ENCODE measurements around the gene SCG2.

The SCG2 gene

GRCh38 chr2:223614534-223614933 is 12.4 kb upstream of the SCG2 start:
- ChIA-PET POLR2A (no interaction called here), CTCF (interaction anchor here (0.7 kb wide), 1 partner anchor 452 kb away, joined by 3 read pairs; no protein-coding TSS in a partner anchor)
- H3K9me3 ChIP-seq (ENCODE audit: control insufficient read depth, insufficient read depth, low read depth, low read length), result no peaks in the 10 kb centered on the region
- H3K4me1 ChIP-seq (ENCODE audit: control insufficient read depth, insufficient read depth, low read length), result peaks cover 4% of the 10 kb centered on the region
- H3K4me3 ChIP-seq (ENCODE audit: low read depth, low read length), result no peak overlapping the region
- TF ChIP-seq ZNF223 (tag by site-specific recombination; IDR thresholded peaks at IDR 0.05), result no peak
- TF ChIP-seq ZNF580 (tag by site-specific recombination; IDR thresholded peaks at IDR 0.05), result no peak
- TF ChIP-seq KLF9 (tag by site-specific recombination; IDR thresholded peaks at IDR 0.05; ENCODE audit: low read depth), result no peak
- no peak for TF ChIP-seq IKZF3 (tag by site-specific recombination; IDR thresholded peaks at IDR 0.05)
- no peak for TF ChIP-seq ZNF600 (tag by site-specific recombination; IDR thresholded peaks at IDR 0.05)
- TF ChIP-seq, protein P1, sequence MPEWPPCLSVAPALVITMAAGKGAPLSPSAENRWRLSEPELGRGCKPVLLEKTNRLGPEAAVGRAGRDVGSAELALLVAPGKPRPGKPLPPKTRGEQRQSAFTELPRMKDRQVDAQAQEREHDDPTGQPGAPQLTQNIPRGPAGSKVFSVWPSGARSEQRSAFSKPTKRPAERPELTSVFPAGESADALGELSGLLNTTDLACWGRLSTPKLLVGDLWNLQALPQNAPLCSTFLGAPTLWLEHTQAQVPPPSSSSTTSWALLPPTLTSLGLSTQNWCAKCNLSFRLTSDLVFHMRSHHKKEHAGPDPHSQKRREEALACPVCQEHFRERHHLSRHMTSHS (tag by site-specific recombination; IDR thresholded peaks at IDR 0.05), result no peak
- TF ChIP-seq, protein P2, sequence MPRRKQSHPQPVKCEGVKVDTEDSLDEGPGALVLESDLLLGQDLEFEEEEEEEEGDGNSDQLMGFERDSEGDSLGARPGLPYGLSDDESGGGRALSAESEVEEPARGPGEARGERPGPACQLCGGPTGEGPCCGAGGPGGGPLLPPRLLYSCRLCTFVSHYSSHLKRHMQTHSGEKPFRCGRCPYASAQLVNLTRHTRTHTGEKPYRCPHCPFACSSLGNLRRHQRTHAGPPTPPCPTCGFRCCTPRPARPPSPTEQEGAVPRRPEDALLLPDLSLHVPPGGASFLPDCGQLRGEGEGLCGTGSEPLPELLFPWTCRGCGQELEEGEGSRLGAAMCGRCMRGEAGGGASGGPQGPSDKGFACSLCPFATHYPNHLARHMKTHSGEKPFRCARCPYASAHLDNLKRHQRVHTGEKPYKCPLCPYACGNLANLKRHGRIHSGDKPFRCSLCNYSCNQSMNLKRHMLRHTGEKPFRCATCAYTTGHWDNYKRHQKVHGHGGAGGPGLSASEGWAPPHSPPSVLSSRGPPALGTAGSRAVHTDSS (tag by site-specific recombination; IDR thresholded peaks at IDR 0.05), result no peak
- TF ChIP-seq, protein P3, sequence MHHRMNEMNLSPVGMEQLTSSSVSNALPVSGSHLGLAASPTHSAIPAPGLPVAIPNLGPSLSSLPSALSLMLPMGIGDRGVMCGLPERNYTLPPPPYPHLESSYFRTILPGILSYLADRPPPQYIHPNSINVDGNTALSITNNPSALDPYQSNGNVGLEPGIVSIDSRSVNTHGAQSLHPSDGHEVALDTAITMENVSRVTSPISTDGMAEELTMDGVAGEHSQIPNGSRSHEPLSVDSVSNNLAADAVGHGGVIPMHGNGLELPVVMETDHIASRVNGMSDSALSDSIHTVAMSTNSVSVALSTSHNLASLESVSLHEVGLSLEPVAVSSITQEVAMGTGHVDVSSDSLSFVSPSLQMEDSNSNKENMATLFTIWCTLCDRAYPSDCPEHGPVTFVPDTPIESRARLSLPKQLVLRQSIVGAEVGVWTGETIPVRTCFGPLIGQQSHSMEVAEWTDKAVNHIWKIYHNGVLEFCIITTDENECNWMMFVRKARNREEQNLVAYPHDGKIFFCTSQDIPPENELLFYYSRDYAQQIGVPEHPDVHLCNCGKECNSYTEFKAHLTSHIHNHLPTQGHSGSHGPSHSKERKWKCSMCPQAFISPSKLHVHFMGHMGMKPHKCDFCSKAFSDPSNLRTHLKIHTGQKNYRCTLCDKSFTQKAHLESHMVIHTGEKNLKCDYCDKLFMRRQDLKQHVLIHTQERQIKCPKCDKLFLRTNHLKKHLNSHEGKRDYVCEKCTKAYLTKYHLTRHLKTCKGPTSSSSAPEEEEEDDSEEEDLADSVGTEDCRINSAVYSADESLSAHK (tag by site-specific recombination; IDR thresholded peaks at IDR 0.05), result no peak
- no peak for TF ChIP-seq ZNF639 (tag by site-specific recombination; IDR thresholded peaks at IDR 0.05)
- TF ChIP-seq ZNF341 (tag by site-specific recombination; IDR thresholded peaks at IDR 0.05; ENCODE audit: low read depth), result no peak
- no peak for TF ChIP-seq ZFP41 (tag by site-specific recombination; IDR thresholded peaks at IDR 0.05; ENCODE audit: borderline replicate concordance)
- no peak for TF ChIP-seq ZBTB7A (tag by site-specific recombination; IDR thresholded peaks at IDR 0.05; ENCODE audit: low read depth)
- TF ChIP-seq ZNF544 (tag by site-specific recombination; IDR thresholded peaks at IDR 0.05), result no peak
- TF ChIP-seq REPIN1 (tag by site-specific recombination; IDR thresholded peaks at IDR 0.05; ENCODE audit: low read depth), result no peak
- no peak for TF ChIP-seq GLIS1 (tag by site-specific recombination; IDR thresholded peaks at IDR 0.05)
- TF ChIP-seq ZNF48 (tag by site-specific recombination; IDR thresholded peaks at IDR 0.05), result no peak
- TF ChIP-seq SP3 (tag by site-specific recombination; IDR thresholded peaks at IDR 0.05), result no peak
- H3K27ac ChIP-seq (ENCODE audit: extremely low read depth, low read depth, low read length), result no peak overlapping the region
- H3K36me3 ChIP-seq (ENCODE audit: control insufficient read depth in 2 of 2, insufficient read depth in 1 of 2, low read length in 2 of 2), result no peaks in the 10 kb centered on the region

DNA sequence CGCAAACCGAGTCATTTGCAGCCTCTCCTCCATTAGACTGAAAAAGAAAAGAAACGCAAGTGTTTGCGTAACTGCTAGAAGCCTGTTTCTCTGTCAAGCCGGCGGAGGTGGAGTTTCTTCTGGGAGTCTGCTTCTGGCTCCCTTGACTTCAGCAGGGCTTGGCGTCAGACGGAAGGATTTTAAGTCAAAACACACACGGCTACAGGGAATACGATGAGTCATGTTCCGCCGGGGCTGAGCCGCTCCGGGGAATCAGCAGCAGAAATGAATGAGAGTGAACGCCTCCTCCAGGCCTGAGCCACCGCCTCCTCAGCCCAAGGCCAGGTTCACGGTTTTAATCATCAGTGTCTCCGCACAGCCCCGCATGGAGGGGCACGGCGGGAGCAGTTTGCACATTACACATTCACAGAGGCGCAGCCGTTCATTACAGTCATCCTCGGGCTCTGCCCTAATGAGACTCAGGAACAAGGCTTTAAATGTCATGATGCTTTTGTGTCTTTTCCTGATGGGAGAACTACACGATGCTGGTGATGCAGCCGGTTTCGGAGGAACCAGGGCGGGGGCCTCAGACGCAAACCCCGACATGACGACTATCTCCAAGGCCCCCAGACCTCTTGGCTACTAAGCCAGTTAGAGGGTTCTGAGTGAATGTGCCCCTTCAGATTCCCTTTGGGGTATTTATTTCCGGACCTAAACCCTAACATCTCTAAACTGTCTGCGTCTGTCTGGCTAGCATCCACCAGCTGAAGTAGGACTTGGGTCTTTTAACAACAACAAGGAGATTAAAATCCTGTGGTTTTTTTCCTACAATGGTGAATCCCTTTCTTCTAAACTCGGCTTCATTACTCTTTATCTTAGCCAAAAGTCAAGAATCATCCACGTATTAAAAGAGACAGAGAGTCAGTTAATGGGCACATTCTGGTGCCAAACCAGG is 11.1 kb upstream of the SCG2 start:
- ChIA-PET CTCF (no interaction called here), POLR2A (no interaction called here)
- peak overlapping the region; percentile 29 for H3K4me3 ChIP-seq (ENCODE audit: low read depth, low read length)
- no peak overlapping the region; the same call in 1 of the 2 replicates for H3K27ac ChIP-seq (ENCODE audit: extremely low read depth, low read depth, low read length)
- H3K4me1 ChIP-seq (ENCODE audit: control insufficient read depth, insufficient read depth, low read length), result peaks cover 4% of the 10 kb centered on the region
- H3K36me3 ChIP-seq (ENCODE audit: control insufficient read depth in 2 of 2, insufficient read depth in 1 of 2, low read length in 2 of 2), result no peaks in the 10 kb centered on the region
- H3K9me3 ChIP-seq (ENCODE audit: control insufficient read depth, insufficient read depth, low read depth, low read length), result no peaks in the 10 kb centered on the region
- TF ChIP-seq ZNF292 (tag by site-specific recombination; IDR thresholded peaks at IDR 0.05; ENCODE audit: borderline replicate concordance, low read depth) (no peak), ZNF335 (tag by site-specific recombination; conservative IDR thresholded peaks at IDR 0.05) (peak; percentile 64), PRDM1 (tag by site-specific recombination; IDR thresholded peaks at IDR 0.05) (peak; percentile 50), ZNF274 (IDR thresholded peaks at IDR 0.05; ENCODE audit: low read length) (no peak), ZNF274 (tag by site-specific recombination; IDR thresholded peaks at IDR 0.05; ENCODE audit: borderline replicate concordance) (no peak), EGR2 (tag by site-specific recombination; IDR thresholded peaks at IDR 0.05; ENCODE audit: low read depth) (0 out of 2 replicates have a peak, but pooled peaks have one; percentile 24), ZBTB17 (tag by site-specific recombination; IDR thresholded peaks at IDR 0.05) (peak; percentile 75), TRIM28 (IDR thresholded peaks at IDR 0.05; ENCODE audit: borderline replicate concordance, low read length) (peak; percentile 87; the same call in 1 of the 2 replicates), ZNF155 (tag by site-specific recombination; IDR thresholded peaks at IDR 0.05) (no peak)
- TF ChIP-seq, protein P4, sequence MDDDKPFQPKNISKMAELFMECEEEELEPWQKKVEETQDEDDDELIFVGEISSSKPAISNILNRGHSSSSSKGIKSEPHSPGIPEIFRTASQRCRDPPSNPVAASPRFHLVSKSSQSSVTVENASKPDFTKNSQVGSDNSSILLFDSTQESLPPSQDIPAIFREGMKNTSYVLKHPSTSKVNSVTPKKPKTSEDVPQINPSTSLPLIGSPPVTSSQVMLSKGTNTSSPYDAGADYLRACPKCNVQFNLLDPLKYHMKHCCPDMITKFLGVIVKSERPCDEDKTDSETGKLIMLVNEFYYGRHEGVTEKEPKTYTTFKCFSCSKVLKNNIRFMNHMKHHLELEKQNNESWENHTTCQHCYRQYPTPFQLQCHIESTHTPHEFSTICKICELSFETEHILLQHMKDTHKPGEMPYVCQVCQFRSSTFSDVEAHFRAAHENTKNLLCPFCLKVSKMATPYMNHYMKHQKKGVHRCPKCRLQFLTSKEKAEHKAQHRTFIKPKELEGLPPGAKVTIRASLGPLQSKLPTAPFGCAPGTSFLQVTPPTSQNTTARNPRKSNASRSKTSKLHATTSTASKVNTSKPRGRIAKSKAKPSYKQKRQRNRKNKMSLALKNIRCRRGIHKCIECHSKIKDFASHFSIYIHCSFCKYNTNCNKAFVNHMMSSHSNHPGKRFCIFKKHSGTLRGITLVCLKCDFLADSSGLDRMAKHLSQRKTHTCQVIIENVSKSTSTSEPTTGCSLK (tag by site-specific recombination; IDR thresholded peaks at IDR 0.05), result no peak

Measured in HEK293 (cell line).